Measurements from ENCODE around the gene RNF5.

RNF5 gene

GRCh38 chr6:32151863-32152768 lies 26.1 kb upstream of the RNF5 start, which contains the start of gene PRRT1:
TSS of gene PRRT1 (minus strand) at chr6:32151939. CDS start at chr6:32151827, 112 bp downstream.
- DNase-seq (ENCODE audit: low spot score) = peak; percentile 30

GRCh38 chr6:32152769-32153563 lies 25.2 kb upstream of the RNF5 start:
- peak; percentile 42 for DNase-seq (ENCODE audit: low spot score)

- peak; percentile 91 for DNase-seq (ENCODE audit: low spot score)
These were observed 24.4 kb upstream of the RNF5 start, which contains the start of gene PPT2 for GRCh38 chr6:32153564-32154513. TSS of gene PPT2 (plus strand) at chr6:32154141. CDS start at chr6:32154595, 454 bp downstream.

- DNase-seq (ENCODE audit: low spot score) = peak; percentile 50
These were observed 23.6 kb upstream of the RNF5 start for GRCh38 chr6:32154514-32155161.

- no peak for DNase-seq (ENCODE audit: low spot score)
These were observed 21.3 kb upstream of the RNF5 start for GRCh38 chr6:32156891-32157290.

GRCh38 chr6:32158052-32158451 lies 20.2 kb upstream of the RNF5 start:
- DNase-seq (ENCODE audit: low spot score) = no peak

- DNase-seq (ENCODE audit: low spot score) = peak; percentile 64
These were observed 14.5 kb upstream of the RNF5 start for GRCh38 chr6:32163559-32164258.

- DNase-seq (ENCODE audit: low spot score) = no peak
These were observed 13.9 kb upstream of the RNF5 start, which contains the start of gene EGFL8 for GRCh38 chr6:32164295-32164694. TSS of gene EGFL8 (plus strand) at chr6:32164595. CDS start at chr6:32166166, 1,571 bp downstream.

- DNase-seq (ENCODE audit: low spot score) = no peak
These were observed 11.7 kb upstream of the RNF5 start for GRCh38 chr6:32166411-32167061.

GRCh38 chr6:32167154-32167760 lies 10.9 kb upstream of the RNF5 start:
- DNase-seq (ENCODE audit: low spot score) = no peak

GRCh38 chr6:32167761-32168262 lies 10.4 kb upstream of the RNF5 start:
- no peak for DNase-seq (ENCODE audit: low spot score)

- DNase-seq (ENCODE audit: low spot score) = no peak
These were observed 9.9 kb upstream of the RNF5 start for GRCh38 chr6:32168350-32168749.

GRCh38 chr6:32168807-32169591 lies 9.2 kb upstream of the RNF5 start:
- DNase-seq (ENCODE audit: low spot score) = no peak

GRCh38 chr6:32170294-32170693 lies 7.9 kb upstream of the RNF5 start:
- DNase-seq (ENCODE audit: low spot score) = no peak

GRCh38 chr6:32171234-32171633 lies 7.0 kb upstream of the RNF5 start:
- no peak for DNase-seq (ENCODE audit: low spot score)

GRCh38 chr6:32173051-32173727 lies 5.0 kb upstream of the RNF5 start:
- DNase-seq (ENCODE audit: low spot score) = no peak

- DNase-seq (ENCODE audit: low spot score) = no peak
These were observed 3.8 kb upstream of the RNF5 start for GRCh38 chr6:32174416-32174815.

- no peak for DNase-seq (ENCODE audit: low spot score)
These were observed 2.9 kb upstream of the RNF5 start for GRCh38 chr6:32175322-32175710.
